K562 (cell line): ENCODE data around the gene URM1. TPM values are rescaled to one million over a fixed set of nuclear protein-coding genes. Genes with fewer than 3 reads are reported as not detected.

Experiments
- ATAC-seq: fragments of 200-7000 bp; cut with Tn5 transposase; 3 replicates; pipeline ENCODE4 v1.9.1; 2020; ENCODE audit warnings: moderate library complexity
- BruUV-seq: library from RNA; stranded (reverse); fragments of 400-500 nt; replicated peaks from 2 replicates; lab custom pipeline; 2021; lab: Mats Ljungman, UMichigan
- CTCF ChIA-PET: fragments of 300-600 bp; formaldehyde crosslinking; extraction: SDS; loops from one replicate; lab custom pipeline; 2021; ENCODE audit warnings: low intra/inter-chr PET ratio; lab: Yijun Ruan, JAX
- POLR2A ChIA-PET: fragments of 300-600, 350-650 bp; sonication (Branson Sonifier 250); formaldehyde crosslinking; extraction: SDS; loops from one replicate; lab custom pipeline; 2021; ENCODE audit warnings: antibody characterized with exemption, inconsistent platforms; lab: Yijun Ruan, JAX
- DNase-seq, 4 experiments: peaks; one replicate each; pipeline versions ENCODE4 v3.0.0 to v3.0.0-alpha.2; 2011 to 2018; ENCODE audit warnings: low spot score in 3 of 4, mixed read lengths in 3 of 4; ENCODE audit errors: extremely low read depth in 1 of 4
- FAIRE-seq: peaks from 2 replicates; lab custom pipeline; 2011; peaks lifted over from hg19 to GRCh38; lab: Jason Lieb, UNC
- H2AFZ ChIP-seq: 2 replicates; pipeline ENCODE4 v1.6.0; 2011; ENCODE audit warnings: low read depth, low read length, control low read depth, inconsistent platforms
- H3K27ac ChIP-seq: fragments of 200-600 bp; 3 replicates; pipeline ENCODE4 v1.8.0; 2011; ENCODE audit warnings: low read depth, mild to moderate bottlenecking, control low read depth, inconsistent platforms, low read length, moderate library complexity, mixed read lengths; ENCODE audit errors: extremely low read depth
- H3K27me3 ChIP-seq, 2 experiments: fragments of 300-600 bp in 1 of 2; 2 replicates in 1 of 2; 3 replicates in 1 of 2; pipeline versions ENCODE4 v1.6.0 to v1.8.0; 2011; ENCODE audit warnings: inconsistent platforms in 2 of 2, low read length in 2 of 2, mild to moderate bottlenecking in 1 of 2, mixed read lengths in 1 of 2, moderate library complexity in 1 of 2; ENCODE audit not compliant: control insufficient read depth in 2 of 2, insufficient read depth in 2 of 2
- H3K36me3 ChIP-seq: fragments of 300-600 bp; 3 replicates; pipeline ENCODE4 v1.8.0; 2011; ENCODE audit warnings: mild to moderate bottlenecking, low read length, inconsistent platforms; ENCODE audit not compliant: control insufficient read depth, insufficient read depth
- H3K4me1 ChIP-seq, 2 experiments: fragments of 200-600 bp in 1 of 2; replicated peaks in 1 of 2; 2 replicates in 1 of 2; 3 replicates in 1 of 2; pipeline versions ENCODE4 v1.5.1 to v1.8.0; 2011; ENCODE audit warnings: inconsistent platforms in 2 of 2, low read length in 2 of 2, mild to moderate bottlenecking in 1 of 2, mixed read lengths in 1 of 2, moderate library complexity in 1 of 2; ENCODE audit not compliant: control insufficient read depth in 2 of 2, insufficient read depth in 2 of 2
- H3K4me2 ChIP-seq: 2 replicates; pipeline ENCODE4 v1.6.1; 2011; ENCODE audit warnings: low read length, control low read depth, inconsistent platforms, mixed read lengths; ENCODE audit not compliant: insufficient read depth
- H3K4me3 ChIP-seq: fragments of 200-600 bp; sonication (generic), shearing (Covaris generic); 2 replicates; pipeline ENCODE4 v1.5.1; 2016; ENCODE audit warnings: control low read depth, inconsistent platforms
- H3K79me2 ChIP-seq: fragments of 200-600 bp; 3 replicates; pipeline ENCODE4 v1.8.0; 2011; ENCODE audit warnings: low read length, inconsistent platforms; ENCODE audit not compliant: control insufficient read depth, insufficient read depth
- H3K9ac ChIP-seq, 2 experiments: 2 replicates each; pipeline versions ENCODE4 v1.6.0 to v1.6.1; 2011; ENCODE audit warnings: low read depth in 2 of 2, low read length in 2 of 2, control low read depth in 1 of 2, inconsistent platforms in 1 of 2, mild to moderate bottlenecking in 1 of 2, mixed read lengths in 1 of 2; ENCODE audit not compliant: insufficient read depth in 1 of 2
- H3K9me1 ChIP-seq: one replicate; pipeline ENCODE4 v1.6.0; 2011; ENCODE audit warnings: inconsistent platforms, mild to moderate bottlenecking, low read length, moderate library complexity; ENCODE audit not compliant: control insufficient read depth, insufficient read depth
- H3K9me3 ChIP-seq: replicated peaks from 2 replicates; pipeline ENCODE4 v1.5.1; 2011; ENCODE audit warnings: low read depth, low read length, inconsistent platforms; ENCODE audit not compliant: control insufficient read depth, insufficient read depth
- H4K20me1 ChIP-seq: replicated peaks from 2 replicates; pipeline ENCODE4 v1.6.1; 2011; ENCODE audit warnings: low read length, inconsistent platforms, mixed read lengths; ENCODE audit not compliant: control insufficient read depth, insufficient read depth
- NUFIP1 ChIP-seq: fragments of 450-650 bp; IDR thresholded peaks from 2 replicates; pipeline ENCODE4 v1.6.1; 2018; ENCODE audit not compliant: partially characterized antibody
- POLR2G ChIP-seq: fragments of 200-400 bp; formaldehyde crosslinking; IDR thresholded peaks from 2 replicates; pipeline ENCODE4 v1.6.1; 2017; ENCODE audit warnings: low read depth, mild to moderate bottlenecking, antibody characterized with exemption, low read length, moderate library complexity
- SIN3A ChIP-seq, 2 experiments: fragments of 150-350 bp in 1 of 2; IDR thresholded peaks; 2 replicates each; pipeline ENCODE4 v1.6.1; 2011 to 2016; ENCODE audit warnings: borderline replicate concordance in 2 of 2, low read depth in 2 of 2, low read length in 2 of 2, mild to moderate bottlenecking in 2 of 2, moderate library complexity in 2 of 2; ENCODE audit not compliant: control insufficient read depth in 1 of 2
- ZBTB8A ChIP-seq: fragments of 450-650 bp; IDR thresholded peaks from 2 replicates; pipeline ENCODE4 v1.6.1; 2018; ENCODE audit warnings: mild to moderate bottlenecking, moderate library complexity; ENCODE audit not compliant: partially characterized antibody
- WGBS: fragments of 100-300 bp; shearing (Covaris generic); methylation state at CpG from one replicate; pipeline ENCODE4 v1.1.6; 2016; ENCODE audit warnings: low coverage, mixed read lengths; ENCODE audit not compliant: insufficient coverage; ENCODE audit errors: missing lambda C conversion rate; 5-methylcytosine and 5-hydroxymethylcytosine counted together
- in situ Hi-C: fragments of 300-500 bp; cut with MboI; formaldehyde crosslinking; loops from 4 replicates; pipeline ENCODE4 v1.15.0; 2018; ENCODE audit warnings: inconsistent platforms, mixed read lengths
- intact Hi-C: fragments of 100-400 bp; cut with micrococcal nuclease; formaldehyde crosslinking; loops from 2 replicates; pipeline ENCODE4 v1.14.2; 2022
- polyA plus RNA-seq, 8 experiments: library from polyadenylated mRNA; depleted of rRNA in 4 of 8; stranded (reverse) in 5 of 8; unstranded in 3 of 8; fragments of >200 nt; fragmentation: Nextera tagmentation in 2 of 8; fragmentation: Illumina TruSeq in 1 of 8; extraction: Ambion mirVana in 2 of 8; extraction: Trizol in 1 of 8; gene quantifications; 2 replicates each; pipeline versions ENCODE4 v1.2.1 to v1.2.3, GENCODE V29; 2011 to 2014; ENCODE audit warnings: inconsistent platforms in 1 of 8, missing spikeins in 1 of 8
- total RNA-seq, 7 experiments: library from RNA; depleted of rRNA in 6 of 7; stranded (reverse); fragments of >200 nt in 6 of 7; fragmentation: Illumina TruSeq in 2 of 7; extraction: Trizol in 2 of 7; gene quantifications; 2 replicates each; pipeline versions ENCODE4 v1.2.1 to v1.2.3, GENCODE V29; 2011 to 2021; ENCODE audit warnings: low replicate concordance in 1 of 7
- TF ChIP-seq, protein P1 (sequence below): fragments of 250-450 bp; sonication (Bioruptor Pico); IDR thresholded peaks from 2 replicates; pipeline ENCODE4 v1.8.0; 2022; ENCODE audit warnings: inconsistent platforms

Gene URM1
- total and polyA plus RNA-seq, 9 of the 15 experiments (the other 6 are each of a cell fraction or from before 2014, with no cell fraction given) = 10.1 to 88.9 (median 53.3) TPM

DNA sequence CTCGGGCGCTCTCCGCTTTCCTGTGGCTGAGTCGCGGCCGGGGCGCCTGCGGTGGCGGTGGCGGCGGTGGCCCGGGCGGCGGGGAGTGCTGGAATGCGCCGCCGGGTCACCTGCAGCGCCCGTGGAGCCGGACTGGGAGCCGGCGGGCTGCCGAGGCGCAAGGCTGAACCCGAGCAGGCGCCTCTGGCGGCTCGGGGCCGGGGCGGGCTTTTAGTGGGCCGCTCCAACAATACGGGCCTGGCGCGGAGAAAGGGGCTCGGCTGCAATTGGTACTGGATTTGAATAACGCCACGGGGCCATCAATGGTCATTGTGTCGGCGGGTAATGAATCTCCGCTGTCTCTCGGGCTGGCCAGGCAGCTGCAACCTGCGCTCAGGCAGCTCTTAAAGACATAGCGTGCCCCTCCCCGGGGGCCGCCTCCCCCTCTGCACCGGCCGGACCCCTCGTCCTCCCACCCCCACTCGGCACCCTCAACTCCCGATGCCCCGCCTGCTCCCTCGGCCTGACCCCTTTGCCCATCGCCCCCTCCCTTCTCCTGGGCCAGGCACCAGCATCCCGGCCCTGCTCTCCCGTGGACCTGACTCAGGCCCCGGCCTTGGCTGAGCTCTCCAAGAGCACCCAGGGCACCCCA is 22.1 kb downstream of the URM1 start:
- H3K36me3 ChIP-seq = peaks cover 39% of the 10 kb centered on the region; the same call in 2 of the 3 replicates
- H3K27ac ChIP-seq = no peak overlapping the region
- no peak for FAIRE-seq
- in situ Hi-C loops = no loop called here
- 95% methylated on average over 20 of the region's 56 CpGs for WGBS
- no peaks in the 10 kb centered on the region for H3K9me1 ChIP-seq
- TF ChIP-seq ZBTB8A (no peak), SIN3A (IDR thresholded peaks at IDR 0.05; ENCODE audit: borderline replicate concordance in 2 of 2, control insufficient read depth in 1 of 2, low read depth in 2 of 2, low read length in 2 of 2) (no peak), NUFIP1 (no peak), POLR2G (peak; percentile 23)
- TF ChIP-seq, protein P1, sequence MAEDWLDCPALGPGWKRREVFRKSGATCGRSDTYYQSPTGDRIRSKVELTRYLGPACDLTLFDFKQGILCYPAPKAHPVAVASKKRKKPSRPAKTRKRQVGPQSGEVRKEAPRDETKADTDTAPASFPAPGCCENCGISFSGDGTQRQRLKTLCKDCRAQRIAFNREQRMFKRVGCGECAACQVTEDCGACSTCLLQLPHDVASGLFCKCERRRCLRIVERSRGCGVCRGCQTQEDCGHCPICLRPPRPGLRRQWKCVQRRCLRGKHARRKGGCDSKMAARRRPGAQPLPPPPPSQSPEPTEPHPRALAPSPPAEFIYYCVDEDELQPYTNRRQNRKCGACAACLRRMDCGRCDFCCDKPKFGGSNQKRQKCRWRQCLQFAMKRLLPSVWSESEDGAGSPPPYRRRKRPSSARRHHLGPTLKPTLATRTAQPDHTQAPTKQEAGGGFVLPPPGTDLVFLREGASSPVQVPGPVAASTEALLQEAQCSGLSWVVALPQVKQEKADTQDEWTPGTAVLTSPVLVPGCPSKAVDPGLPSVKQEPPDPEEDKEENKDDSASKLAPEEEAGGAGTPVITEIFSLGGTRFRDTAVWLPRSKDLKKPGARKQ (CRISPR knock-in tag) = no peak
- ChIA-PET CTCF (no interaction called here), POLR2A (interaction anchor here (1.4 kb wide), 1 partner anchor 9 kb away, joined by 4 read pairs; no protein-coding TSS in a partner anchor)
- no peaks in the 10 kb centered on the region for H4K20me1 ChIP-seq
- peaks cover 0 to 14% of the 10 kb centered on the region in 2 experiments; a peak in 3 of 5 replicates for H3K4me1 ChIP-seq
- no peaks in the 10 kb centered on the region for H3K9me3 ChIP-seq
- H3K27me3 ChIP-seq = peaks cover 12 to 17% of the 10 kb centered on the region in 2 experiments
- H3K4me2 ChIP-seq = no peak overlapping the region
- DNase-seq = no peak
- BruUV-seq = no TSS peak
- H3K9ac ChIP-seq = no peak overlapping the region
- no peak overlapping the region for H2AFZ ChIP-seq
- no peak overlapping the region for H3K4me3 ChIP-seq
- H3K79me2 ChIP-seq = no peaks in the 10 kb centered on the region
- no peak for ATAC-seq
- intact Hi-C loops = no loop called here
